Osteoblast (primary cell): ENCODE measurements around the gene LTA. TPM values are rescaled to one million over a fixed set of nuclear protein-coding genes. Genes with fewer than 3 reads are reported as not detected.

Experiments
- DNase-seq: peaks from one replicate; pipeline ENCODE4 v3.0.0; 2011; ENCODE audit warnings: low spot score, mixed read lengths; ENCODE audit not compliant: insufficient read length; ENCODE audit errors: missing footprints
- H2AFZ ChIP-seq: 2 replicates; pipeline ENCODE4 v1.6.0; 2011; ENCODE audit warnings: mild to moderate bottlenecking, low read length
- H3K27ac ChIP-seq: 2 replicates; pipeline ENCODE4 v1.5.1; 2011; ENCODE audit warnings: mild to moderate bottlenecking, low read depth, low read length, moderate library complexity
- H3K27me3 ChIP-seq: 2 replicates; pipeline ENCODE4 v1.6.0; 2012; ENCODE audit warnings: mild to moderate bottlenecking, control low read depth, inconsistent platforms, low read length, moderate library complexity; ENCODE audit not compliant: insufficient read depth
- H3K36me3 ChIP-seq: 2 replicates; pipeline ENCODE4 v1.5.1; 2011; ENCODE audit warnings: mild to moderate bottlenecking, low read length, control low read depth, moderate library complexity; ENCODE audit not compliant: insufficient read depth
- H3K4me1 ChIP-seq: 2 replicates; pipeline ENCODE4 v1.5.1; 2011; ENCODE audit warnings: mild to moderate bottlenecking, low read length, control low read depth, moderate library complexity; ENCODE audit not compliant: insufficient read depth
- H3K4me2 ChIP-seq: 2 replicates; pipeline ENCODE4 v1.6.0; 2011; ENCODE audit warnings: mild to moderate bottlenecking, low read length; ENCODE audit not compliant: insufficient read depth
- H3K4me3 ChIP-seq: fragments of 200-600 bp; sonication (generic); 3 replicates; pipeline ENCODE4 v1.5.1; 2012; ENCODE audit warnings: mild to moderate bottlenecking, low read length, inconsistent platforms; ENCODE audit not compliant: insufficient read depth
- H3K79me2 ChIP-seq: 2 replicates; pipeline ENCODE4 v1.6.0; 2012; ENCODE audit warnings: mild to moderate bottlenecking, low read length, control low read depth, inconsistent platforms; ENCODE audit not compliant: insufficient read depth
- H3K9me3 ChIP-seq: 2 replicates; pipeline ENCODE4 v1.5.1; 2011; ENCODE audit warnings: low read depth, low read length, control low read depth
- H4K20me1 ChIP-seq: 2 replicates; pipeline ENCODE4 v1.6.0; 2012; ENCODE audit warnings: mild to moderate bottlenecking, low read length, control low read depth; ENCODE audit not compliant: insufficient read depth
- total RNA-seq: library from RNA; depleted of rRNA; stranded (reverse); fragments of >200 nt; gene quantifications from 2 replicates; pipeline ENCODE4 v1.2.3, GENCODE V29; 2012
- TF ChIP-seq, protein P1 (sequence below): IDR thresholded peaks from 2 replicates; pipeline ENCODE4 v1.5.1; 2011; ENCODE audit warnings: mild to moderate bottlenecking, low read depth, low read length, moderate library complexity; ENCODE audit errors: extremely low read depth

LTA gene
- total RNA-seq, 1 donor: not detected

DNA sequence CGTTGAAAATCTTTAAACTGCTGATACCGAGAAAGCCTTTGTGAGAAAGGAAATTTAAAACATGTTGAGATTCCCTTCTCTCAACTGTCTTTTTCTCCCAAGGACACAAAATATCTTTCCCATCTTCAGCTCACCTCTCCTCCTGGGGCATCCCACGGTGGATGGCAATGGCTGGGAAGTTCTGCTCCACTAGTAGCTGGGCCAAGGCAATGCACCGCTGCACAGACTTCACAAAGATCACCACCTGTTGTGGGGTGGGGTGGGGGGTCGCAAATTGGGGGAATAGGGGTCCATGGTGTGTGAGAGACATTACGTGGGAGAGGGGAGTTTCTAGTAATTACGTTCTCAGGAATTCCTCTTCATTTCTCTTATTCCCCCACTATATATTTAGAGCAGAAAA lies 40.9 kb upstream of the LTA start:
- H3K4me3 ChIP-seq: no peak overlapping the region
- no peak overlapping the region for H3K4me2 ChIP-seq
- TF ChIP-seq, protein P1, sequence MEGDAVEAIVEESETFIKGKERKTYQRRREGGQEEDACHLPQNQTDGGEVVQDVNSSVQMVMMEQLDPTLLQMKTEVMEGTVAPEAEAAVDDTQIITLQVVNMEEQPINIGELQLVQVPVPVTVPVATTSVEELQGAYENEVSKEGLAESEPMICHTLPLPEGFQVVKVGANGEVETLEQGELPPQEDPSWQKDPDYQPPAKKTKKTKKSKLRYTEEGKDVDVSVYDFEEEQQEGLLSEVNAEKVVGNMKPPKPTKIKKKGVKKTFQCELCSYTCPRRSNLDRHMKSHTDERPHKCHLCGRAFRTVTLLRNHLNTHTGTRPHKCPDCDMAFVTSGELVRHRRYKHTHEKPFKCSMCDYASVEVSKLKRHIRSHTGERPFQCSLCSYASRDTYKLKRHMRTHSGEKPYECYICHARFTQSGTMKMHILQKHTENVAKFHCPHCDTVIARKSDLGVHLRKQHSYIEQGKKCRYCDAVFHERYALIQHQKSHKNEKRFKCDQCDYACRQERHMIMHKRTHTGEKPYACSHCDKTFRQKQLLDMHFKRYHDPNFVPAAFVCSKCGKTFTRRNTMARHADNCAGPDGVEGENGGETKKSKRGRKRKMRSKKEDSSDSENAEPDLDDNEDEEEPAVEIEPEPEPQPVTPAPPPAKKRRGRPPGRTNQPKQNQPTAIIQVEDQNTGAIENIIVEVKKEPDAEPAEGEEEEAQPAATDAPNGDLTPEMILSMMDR: no peak
- peak; percentile 80 for DNase-seq
- no peaks in the 10 kb centered on the region for H3K27me3 ChIP-seq
- no peaks in the 10 kb centered on the region for H3K9me3 ChIP-seq
- peaks cover 62% of the 10 kb centered on the region for H4K20me1 ChIP-seq
- no peak overlapping the region for H2AFZ ChIP-seq
- peaks cover 23% of the 10 kb centered on the region for H3K79me2 ChIP-seq
- H3K4me1 ChIP-seq: peaks cover 10% of the 10 kb centered on the region
- H3K36me3 ChIP-seq: peaks cover 57% of the 10 kb centered on the region
- no peak overlapping the region for H3K27ac ChIP-seq

DNA sequence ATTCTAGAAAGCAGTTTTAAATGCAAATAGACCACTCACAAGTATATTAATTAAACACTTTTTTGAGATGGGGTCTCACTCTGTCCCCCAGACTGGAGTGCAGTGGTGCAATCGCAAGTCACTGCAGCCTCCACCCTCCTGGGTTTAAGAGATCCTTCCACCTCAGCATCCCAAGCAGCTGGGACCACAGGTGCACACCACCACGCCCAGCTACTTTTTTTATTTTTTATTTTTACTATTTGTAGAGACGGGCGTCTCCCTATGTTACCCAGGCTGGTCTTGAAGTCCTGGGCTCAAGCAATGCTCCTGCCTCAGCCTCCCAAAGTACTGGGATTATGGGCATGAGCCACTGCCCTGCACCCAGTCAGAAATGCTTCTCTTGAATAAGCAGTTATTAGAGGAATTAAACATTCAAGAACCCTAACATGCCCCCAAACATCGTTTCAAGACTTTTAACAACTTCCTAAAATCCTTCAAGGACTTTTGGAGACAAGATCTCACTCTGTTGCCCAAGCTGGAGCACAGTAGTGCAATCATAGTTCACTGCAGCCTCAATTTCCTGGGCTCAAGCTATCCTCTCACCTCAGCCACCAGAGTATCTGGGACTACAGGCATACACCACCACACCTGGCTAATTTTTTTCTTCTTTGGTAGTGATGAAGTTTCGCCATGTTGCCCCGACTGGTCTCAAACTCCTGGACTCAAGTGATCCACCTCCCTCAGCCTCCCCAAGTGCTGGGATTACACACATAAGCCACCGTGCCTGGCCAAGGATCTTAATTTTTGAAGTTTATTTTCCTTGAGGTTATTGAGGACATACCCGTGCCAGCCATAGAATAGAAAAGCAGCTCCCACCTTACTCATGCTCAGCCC lies 40.1 kb upstream of the LTA start:
- no peak for DNase-seq
- no peaks in the 10 kb centered on the region for H3K27me3 ChIP-seq
- H3K4me3 ChIP-seq: no peak overlapping the region
- H3K79me2 ChIP-seq: peaks cover 30% of the 10 kb centered on the region
- TF ChIP-seq, protein P1: no peak
- H3K4me1 ChIP-seq: peaks cover 6% of the 10 kb centered on the region
- H4K20me1 ChIP-seq: peaks cover 70% of the 10 kb centered on the region
- no peak overlapping the region for H2AFZ ChIP-seq
- peaks cover 65% of the 10 kb centered on the region for H3K36me3 ChIP-seq
- no peak overlapping the region for H3K27ac ChIP-seq
- H3K4me2 ChIP-seq: no peak overlapping the region
- H3K9me3 ChIP-seq: no peaks in the 10 kb centered on the region

DNA sequence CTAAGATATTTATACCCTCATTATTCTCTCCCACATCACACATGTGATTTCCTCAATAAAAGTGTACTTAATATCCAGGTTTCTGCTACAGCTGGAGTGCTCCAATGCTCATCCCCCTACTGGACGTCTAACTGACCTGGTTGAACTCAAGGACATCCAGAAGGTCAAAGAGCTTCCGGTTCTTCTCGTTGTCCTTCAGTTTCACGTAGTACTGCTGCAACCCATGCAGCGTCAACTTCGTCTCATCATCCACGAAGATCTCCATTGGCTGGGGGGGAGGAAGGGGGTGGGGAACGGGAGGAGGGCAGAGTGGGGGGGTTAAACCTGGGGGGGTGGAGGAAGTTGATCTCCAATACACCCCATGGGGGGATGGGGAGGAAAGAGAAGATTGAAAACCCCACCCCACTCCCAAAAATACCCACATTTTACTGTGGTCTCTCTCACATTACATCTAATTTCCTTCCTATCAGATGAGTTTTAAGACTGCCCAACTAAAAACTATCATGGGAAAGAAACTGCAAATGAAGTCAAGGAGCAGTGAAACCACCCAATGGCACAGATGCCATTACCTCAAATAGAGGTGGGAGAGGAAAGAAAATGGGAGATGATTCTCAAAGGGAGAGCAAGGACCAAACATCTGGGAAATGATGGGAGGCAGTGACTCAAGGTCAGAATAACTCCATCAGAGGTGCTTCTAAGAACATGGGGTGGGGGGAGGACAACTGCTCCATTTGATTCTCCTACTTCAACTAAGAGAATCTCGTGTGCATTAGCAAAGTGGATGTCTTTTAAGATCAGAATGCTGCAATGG lies 39.2 kb upstream of the LTA start:
- no peaks in the 10 kb centered on the region for H3K9me3 ChIP-seq
- H4K20me1 ChIP-seq: peaks cover 72% of the 10 kb centered on the region
- no peak for DNase-seq
- H3K4me2 ChIP-seq: no peak overlapping the region
- H3K27ac ChIP-seq: no peak overlapping the region
- no peak overlapping the region for H3K4me3 ChIP-seq
- no peak overlapping the region for H2AFZ ChIP-seq
- peaks cover 38% of the 10 kb centered on the region for H3K79me2 ChIP-seq
- TF ChIP-seq, protein P1: no peak
- peaks cover 6% of the 10 kb centered on the region for H3K4me1 ChIP-seq
- H3K27me3 ChIP-seq: no peaks in the 10 kb centered on the region
- H3K36me3 ChIP-seq: peaks cover 74% of the 10 kb centered on the region

DNA sequence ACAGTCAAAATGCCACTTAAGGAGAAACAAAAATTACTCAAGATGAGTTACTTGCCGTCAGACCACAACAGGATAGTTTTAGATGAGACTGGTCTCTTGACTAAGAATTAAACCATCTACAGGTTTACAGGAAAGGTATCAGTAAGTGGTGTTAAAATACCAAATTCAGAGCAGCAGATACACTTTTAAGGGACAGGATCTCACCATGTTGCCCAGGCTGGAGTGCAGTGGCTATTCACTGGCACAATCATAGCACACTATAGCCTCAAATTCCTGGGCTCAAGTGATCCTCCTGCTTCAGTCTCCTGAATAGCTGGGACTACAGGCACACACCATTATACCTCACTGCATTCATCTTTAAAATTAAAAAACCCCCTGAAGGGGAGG lies 38.6 kb upstream of the LTA start:
- Histone ChIP-seq H3K79me2 (peaks cover 44% of the 10 kb centered on the region), H3K9me3 (no peaks in the 10 kb centered on the region), H3K4me1 (peaks cover 6% of the 10 kb centered on the region), H3K27ac (no peak overlapping the region), H3K36me3 (peaks cover 80% of the 10 kb centered on the region), H2AFZ (no peak overlapping the region), H3K27me3 (no peaks in the 10 kb centered on the region), H3K4me2 (no peak overlapping the region), H3K4me3 (no peak overlapping the region), H4K20me1 (peaks cover 78% of the 10 kb centered on the region)
- TF ChIP-seq, protein P1: no peak
- no peak for DNase-seq
